ENCODE measurements around the gene DLGAP1.

The DLGAP1 gene

DNA sequence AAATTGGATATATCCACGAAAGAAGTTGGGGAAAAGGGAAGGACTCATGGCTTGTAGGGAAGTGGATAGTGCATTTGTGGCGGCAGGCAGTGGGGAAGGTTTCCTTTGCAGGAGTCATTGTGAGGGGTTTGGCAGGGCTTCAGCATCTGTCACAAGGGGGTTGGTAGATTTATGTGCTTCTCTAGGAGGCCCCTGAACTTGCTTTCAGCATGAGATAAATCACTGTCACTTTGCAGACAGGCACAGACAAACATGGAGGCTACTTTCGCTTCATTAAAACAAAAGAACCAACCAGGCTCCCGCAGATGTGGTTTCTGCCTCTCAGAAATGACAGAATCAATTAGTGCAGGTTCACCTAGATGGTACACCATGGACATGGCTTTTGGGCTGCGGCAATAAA, 664.4 kb downstream of the DLGAP1 start:
- Histone ChIP-seq H3K27me3 (ENCODE audit: low read length) (no peaks in the 10 kb centered on the region), H3K4me3 (ENCODE audit: insufficient read depth, low read length, poor library complexity, severe bottlenecking) (no peak overlapping the region), H3F3A (ENCODE audit: insufficient read depth) (no peaks in the 10 kb centered on the region), H3K9ac (ENCODE audit: low read length) (no peak overlapping the region), H3K4me2 (ENCODE audit: low read depth, low read length, poor library complexity, severe bottlenecking) (no peak overlapping the region), H3K27ac (ENCODE audit: low read depth, low read length) (no peak overlapping the region), H4K20me1 (ENCODE audit: low read depth, low read length) (no peaks in the 10 kb centered on the region), H3K79me2 (ENCODE audit: insufficient read depth, low read length) (no peaks in the 10 kb centered on the region), H3K9me2 (replicated peaks; ENCODE audit: insufficient read depth, low read length) (no peaks in the 10 kb centered on the region), H2AFZ (ENCODE audit: low read depth, low read length, severe bottlenecking) (no peak overlapping the region), H3K9me3 (ENCODE audit: insufficient read depth, low read length) (no peaks in the 10 kb centered on the region), H3K36me3 (ENCODE audit: low read length) (no peaks in the 10 kb centered on the region)
- no peak for TF ChIP-seq EZH2phosphoT487 (conservative IDR thresholded peaks at IDR 0.05; ENCODE audit: low read length)
- TF ChIP-seq, protein P1, sequence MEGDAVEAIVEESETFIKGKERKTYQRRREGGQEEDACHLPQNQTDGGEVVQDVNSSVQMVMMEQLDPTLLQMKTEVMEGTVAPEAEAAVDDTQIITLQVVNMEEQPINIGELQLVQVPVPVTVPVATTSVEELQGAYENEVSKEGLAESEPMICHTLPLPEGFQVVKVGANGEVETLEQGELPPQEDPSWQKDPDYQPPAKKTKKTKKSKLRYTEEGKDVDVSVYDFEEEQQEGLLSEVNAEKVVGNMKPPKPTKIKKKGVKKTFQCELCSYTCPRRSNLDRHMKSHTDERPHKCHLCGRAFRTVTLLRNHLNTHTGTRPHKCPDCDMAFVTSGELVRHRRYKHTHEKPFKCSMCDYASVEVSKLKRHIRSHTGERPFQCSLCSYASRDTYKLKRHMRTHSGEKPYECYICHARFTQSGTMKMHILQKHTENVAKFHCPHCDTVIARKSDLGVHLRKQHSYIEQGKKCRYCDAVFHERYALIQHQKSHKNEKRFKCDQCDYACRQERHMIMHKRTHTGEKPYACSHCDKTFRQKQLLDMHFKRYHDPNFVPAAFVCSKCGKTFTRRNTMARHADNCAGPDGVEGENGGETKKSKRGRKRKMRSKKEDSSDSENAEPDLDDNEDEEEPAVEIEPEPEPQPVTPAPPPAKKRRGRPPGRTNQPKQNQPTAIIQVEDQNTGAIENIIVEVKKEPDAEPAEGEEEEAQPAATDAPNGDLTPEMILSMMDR (IDR thresholded peaks at IDR 0.05; ENCODE audit: insufficient read depth, low read length, poor library complexity, severe bottlenecking), result no peak

DNA sequence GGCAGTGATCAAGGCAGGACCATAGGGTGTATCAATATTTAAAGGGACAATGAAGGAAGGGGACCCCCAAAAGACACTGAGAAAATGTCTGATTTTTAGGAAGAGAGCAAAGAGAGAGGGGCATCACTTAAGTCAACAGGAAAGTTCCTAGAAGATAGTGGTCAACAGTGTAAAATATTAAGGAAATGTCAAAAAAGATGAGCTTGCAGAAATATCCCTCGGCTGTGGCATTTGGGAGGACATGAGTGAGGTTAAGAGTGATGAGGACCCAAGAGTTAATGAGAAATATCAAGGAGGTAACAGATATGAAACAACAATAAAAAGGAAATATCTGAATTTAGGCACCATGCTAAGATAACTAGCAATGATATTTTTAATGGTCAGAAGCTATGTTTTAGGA, 665.6 kb downstream of the DLGAP1 start:
- Histone ChIP-seq H3K27me3 (ENCODE audit: low read length) (no peaks in the 10 kb centered on the region), H3F3A (ENCODE audit: insufficient read depth) (no peaks in the 10 kb centered on the region), H3K36me3 (ENCODE audit: low read length) (no peaks in the 10 kb centered on the region), H3K9me2 (replicated peaks; ENCODE audit: insufficient read depth, low read length) (no peaks in the 10 kb centered on the region), H3K79me2 (ENCODE audit: insufficient read depth, low read length) (no peaks in the 10 kb centered on the region), H3K4me2 (ENCODE audit: low read depth, low read length, poor library complexity, severe bottlenecking) (no peak overlapping the region), H2AFZ (ENCODE audit: low read depth, low read length, severe bottlenecking) (no peak overlapping the region), H4K20me1 (ENCODE audit: low read depth, low read length) (no peaks in the 10 kb centered on the region), H3K9ac (ENCODE audit: low read length) (no peak overlapping the region), H3K4me3 (ENCODE audit: insufficient read depth, low read length, poor library complexity, severe bottlenecking) (no peak overlapping the region), H3K27ac (ENCODE audit: low read depth, low read length) (no peak overlapping the region), H3K9me3 (ENCODE audit: insufficient read depth, low read length) (no peaks in the 10 kb centered on the region)
- no peak for TF ChIP-seq EZH2phosphoT487 (conservative IDR thresholded peaks at IDR 0.05; ENCODE audit: low read length)
- TF ChIP-seq, protein P1 (IDR thresholded peaks at IDR 0.05; ENCODE audit: insufficient read depth, low read length, poor library complexity, severe bottlenecking), result no peak

DNA sequence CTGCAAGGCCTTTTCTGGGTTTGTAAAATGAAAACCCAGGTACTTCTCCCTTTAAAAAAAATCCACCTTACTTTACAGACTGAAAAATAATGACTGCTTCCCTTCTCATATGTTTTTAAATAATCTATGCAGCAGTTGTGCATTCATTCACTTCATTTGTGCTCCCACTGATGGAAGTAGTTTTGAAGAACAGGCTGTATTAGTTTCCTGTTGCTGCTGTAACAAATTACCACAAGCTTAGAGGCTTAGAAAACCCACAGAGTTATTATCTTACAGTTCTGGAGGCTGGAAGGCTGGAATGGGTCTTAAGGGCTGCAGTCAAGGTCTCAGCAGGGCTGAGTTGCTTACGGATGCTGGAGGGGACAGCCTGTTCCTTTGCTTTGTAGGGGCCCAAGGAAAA, 670.2 kb downstream of the DLGAP1 start:
- Histone ChIP-seq H3K36me3 (ENCODE audit: low read length) (no peaks in the 10 kb centered on the region), H3K9ac (ENCODE audit: low read length) (no peak overlapping the region), H3K27ac (ENCODE audit: low read depth, low read length) (no peak overlapping the region), H3K9me3 (ENCODE audit: insufficient read depth, low read length) (no peaks in the 10 kb centered on the region), H3K4me3 (ENCODE audit: insufficient read depth, low read length, poor library complexity, severe bottlenecking) (no peak overlapping the region), H3K4me2 (ENCODE audit: low read depth, low read length, poor library complexity, severe bottlenecking) (no peak overlapping the region), H3K9me2 (replicated peaks; ENCODE audit: insufficient read depth, low read length) (no peaks in the 10 kb centered on the region), H2AFZ (ENCODE audit: low read depth, low read length, severe bottlenecking) (no peak overlapping the region), H4K20me1 (ENCODE audit: low read depth, low read length) (no peaks in the 10 kb centered on the region), H3K79me2 (ENCODE audit: insufficient read depth, low read length) (no peaks in the 10 kb centered on the region), H3K27me3 (ENCODE audit: low read length) (no peaks in the 10 kb centered on the region), H3F3A (ENCODE audit: insufficient read depth) (no peaks in the 10 kb centered on the region)
- TF ChIP-seq, protein P1 (IDR thresholded peaks at IDR 0.05; ENCODE audit: insufficient read depth, low read length, poor library complexity, severe bottlenecking), result no peak
- TF ChIP-seq EZH2phosphoT487 (conservative IDR thresholded peaks at IDR 0.05; ENCODE audit: low read length), result no peak
